Tibial artery (tissue), 4 donors: Measurements from ENCODE around the gene DST.
A peak's percentile ranks its signal among the peaks of the same experiment; 100 is the strongest.

Experiments
- DNase-seq, 2 donors: peaks; one replicate each; pipeline ENCODE4 v3.0.0-alpha.2; 2019
- H3K27ac ChIP-seq, 2 donors: fragments of 200-600 bp; sonication (generic) in 1 of 2; 1 replicate in 1 of 2; 2 replicates in 1 of 2; pipeline ENCODE4 v1.5.1; 2018 to 2019; ENCODE audit warnings: mild to moderate bottlenecking in 1 of 2
- H3K27me3 ChIP-seq, 2 donors: fragments of 200-600 bp; sonication (generic) in 1 of 2; one replicate each; pipeline versions ENCODE4 v1.5.1 to v1.6.0; 2016 to 2019
- H3K36me3 ChIP-seq, 3 donors: fragments of 200-600 bp; sonication (generic) in 2 of 3; one replicate each; pipeline ENCODE4 v1.5.1; 2016 to 2019; ENCODE audit warnings: mild to moderate bottlenecking in 2 of 3
- H3K4me1 ChIP-seq, 4 donors: fragments of 200-600 bp; sonication (generic) in 2 of 4; 1 replicate in 3 of 4; 2 replicates in 1 of 4; pipeline ENCODE4 v1.5.1; 2016 to 2019
- H3K4me3 ChIP-seq, 2 donors: fragments of 200-600 bp; sonication (generic) in 1 of 2; 1 replicate in 1 of 2; 2 replicates in 1 of 2; pipeline ENCODE4 v1.5.1; 2018 to 2019; ENCODE audit warnings: mild to moderate bottlenecking in 2 of 2
- H3K9me3 ChIP-seq, 3 donors: fragments of 200-600 bp; sonication (generic) in 1 of 3; one replicate each; pipeline ENCODE4 v1.5.1; 2016 to 2019
- intact Hi-C: fragments of 100-400 bp; cut with DNase I; formaldehyde crosslinking; loops from one replicate; pipeline ENCODE4 v1.15.0; 2023; ENCODE audit warnings: low total_unique reads
- TF ChIP-seq, protein P1 (sequence below), 2 experiments: fragments of 200-600 bp in 1 of 2; fragments of 450-650 bp in 1 of 2; IDR thresholded peaks; one replicate each; pipeline ENCODE4 v1.5.1; 2017 to 2019; ENCODE audit warnings: antibody characterized with exemption in 2 of 2, mild to moderate bottlenecking in 1 of 2, moderate library complexity in 1 of 2

DST gene

DNA sequence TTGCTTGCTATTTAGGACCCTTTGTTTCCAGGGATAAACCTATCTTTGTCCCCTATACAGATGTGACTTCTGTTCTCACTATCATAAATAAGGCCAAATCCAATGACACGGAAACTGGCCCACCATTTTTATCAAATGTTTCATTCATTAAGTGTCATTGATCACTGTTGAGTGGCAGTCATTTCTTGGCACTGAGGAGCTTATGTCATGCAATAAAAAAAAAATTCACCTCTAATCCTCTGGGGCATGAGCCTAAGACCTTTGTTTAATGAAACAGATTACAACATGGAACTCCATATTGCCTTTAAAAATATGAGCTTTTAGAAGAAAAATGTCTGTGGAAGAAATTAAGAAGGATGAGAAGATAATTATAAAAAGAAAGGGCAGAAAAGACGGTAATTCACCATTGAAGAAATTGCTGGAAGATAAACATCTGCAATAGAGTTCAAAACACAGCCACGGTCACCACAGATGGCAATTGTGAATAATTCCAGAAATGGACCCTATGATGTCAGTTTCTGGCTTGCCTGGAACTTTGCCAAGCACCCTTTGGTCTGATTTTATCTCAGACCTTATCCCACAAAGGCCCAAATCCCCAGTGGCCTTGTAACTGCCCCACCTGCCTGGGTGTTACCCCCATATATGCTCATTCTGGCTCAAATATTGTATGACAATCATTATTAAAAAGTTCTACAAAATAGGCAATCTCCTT lies 91.1 kb downstream of the DST start:
- DNase-seq: no peak
- peaks cover 0 to 82% (median 23%) of the 10 kb centered on the region in 4 donors for H3K4me1 ChIP-seq

DNA sequence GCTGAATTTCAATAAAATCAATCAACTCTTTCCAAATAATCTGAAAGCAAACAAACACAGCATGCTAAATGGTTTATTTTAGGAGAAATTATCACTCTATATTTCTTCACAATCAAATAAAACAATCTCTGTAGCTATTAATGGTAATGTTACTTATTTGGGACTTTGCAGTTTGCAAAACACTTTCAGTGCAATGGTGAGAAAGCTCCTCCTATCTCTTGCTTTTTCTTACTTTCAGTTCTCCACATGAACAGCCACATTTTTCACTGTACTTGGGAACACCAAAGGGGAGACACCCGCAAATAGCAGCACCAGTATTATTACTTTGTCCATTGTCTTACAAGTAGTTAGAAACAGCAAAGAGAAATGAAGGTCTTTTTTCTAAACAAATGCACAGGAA lies 92.4 kb downstream of the DST start:
- DNase-seq: no peak
- Histone ChIP-seq H3K36me3 (peaks cover 0 to 6% (median 6%) of the 10 kb centered on the region in 3 donors), H3K27me3 (no peaks in the 10 kb centered on the region), H3K9me3 (no peaks in the 10 kb centered on the region), H3K4me3 (peak overlapping the region; percentile 16 to 35), H3K4me1 (peaks cover 0 to 78% (median 22%) of the 10 kb centered on the region in 4 donors), H3K27ac (peak overlapping the region; percentile 64 to 70)
- intact Hi-C loops: no loop called here
- TF ChIP-seq, protein P1, sequence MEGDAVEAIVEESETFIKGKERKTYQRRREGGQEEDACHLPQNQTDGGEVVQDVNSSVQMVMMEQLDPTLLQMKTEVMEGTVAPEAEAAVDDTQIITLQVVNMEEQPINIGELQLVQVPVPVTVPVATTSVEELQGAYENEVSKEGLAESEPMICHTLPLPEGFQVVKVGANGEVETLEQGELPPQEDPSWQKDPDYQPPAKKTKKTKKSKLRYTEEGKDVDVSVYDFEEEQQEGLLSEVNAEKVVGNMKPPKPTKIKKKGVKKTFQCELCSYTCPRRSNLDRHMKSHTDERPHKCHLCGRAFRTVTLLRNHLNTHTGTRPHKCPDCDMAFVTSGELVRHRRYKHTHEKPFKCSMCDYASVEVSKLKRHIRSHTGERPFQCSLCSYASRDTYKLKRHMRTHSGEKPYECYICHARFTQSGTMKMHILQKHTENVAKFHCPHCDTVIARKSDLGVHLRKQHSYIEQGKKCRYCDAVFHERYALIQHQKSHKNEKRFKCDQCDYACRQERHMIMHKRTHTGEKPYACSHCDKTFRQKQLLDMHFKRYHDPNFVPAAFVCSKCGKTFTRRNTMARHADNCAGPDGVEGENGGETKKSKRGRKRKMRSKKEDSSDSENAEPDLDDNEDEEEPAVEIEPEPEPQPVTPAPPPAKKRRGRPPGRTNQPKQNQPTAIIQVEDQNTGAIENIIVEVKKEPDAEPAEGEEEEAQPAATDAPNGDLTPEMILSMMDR (IDR thresholded peaks at IDR 0.05): no peak

More for the DNA sequence above, 91.1 kb downstream of the DST start:
- H3K27me3 ChIP-seq: no peaks in the 10 kb centered on the region
- TF ChIP-seq, protein P1 (IDR thresholded peaks at IDR 0.05): no peak
- intact Hi-C loops: no loop called here
- H3K36me3 ChIP-seq: peaks cover 0 to 15% (median 6%) of the 10 kb centered on the region in 3 donors
- no peaks in the 10 kb centered on the region for H3K9me3 ChIP-seq
- H3K27ac ChIP-seq: peak overlapping the region; percentile 64 to 70
- no peak overlapping the region for H3K4me3 ChIP-seq

DNA sequence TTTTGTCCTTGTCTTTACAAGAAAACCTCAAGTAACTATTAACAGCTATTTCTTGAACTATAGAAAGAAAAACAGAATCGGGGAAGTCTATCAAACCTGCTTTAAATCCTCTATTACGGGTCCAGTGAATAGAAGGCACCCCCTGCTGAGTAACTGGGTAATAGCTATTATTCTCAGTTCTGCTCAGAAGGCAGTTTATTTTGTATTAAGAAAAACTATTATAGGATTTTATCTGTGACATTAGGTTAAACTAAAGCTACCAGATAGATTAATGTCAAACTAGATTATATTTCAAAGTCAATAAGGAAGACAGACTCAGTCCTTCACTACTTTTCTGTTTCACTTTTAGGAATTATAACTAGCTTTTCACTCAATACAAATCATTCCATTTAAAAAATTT lies 93.7 kb downstream of the DST start:
- H3K27ac ChIP-seq: peak overlapping the region; percentile 64 to 70
- H3K4me1 ChIP-seq: peaks cover 0 to 88% (median 22%) of the 10 kb centered on the region in 4 donors
- peak overlapping the region in 1 of 2 donors; percentile 27 for H3K4me3 ChIP-seq

DNA sequence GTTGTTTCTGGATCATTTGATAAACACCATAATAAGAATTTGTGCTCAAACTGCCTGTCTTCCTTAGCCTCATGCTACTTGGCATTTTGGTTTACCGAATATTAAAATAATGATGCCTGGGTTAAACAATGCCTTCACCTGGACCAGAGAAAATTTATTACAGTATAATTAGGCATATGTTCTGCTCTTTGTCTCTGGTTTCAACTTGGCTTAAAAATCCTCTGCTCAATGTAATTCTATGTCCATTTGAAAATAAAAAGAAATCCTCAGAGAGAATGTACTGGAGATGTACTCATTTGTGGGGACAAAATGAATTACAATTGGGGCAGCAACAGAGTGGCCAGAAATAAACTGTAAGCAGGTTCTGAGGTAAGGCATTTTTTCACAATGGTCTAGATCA lies 95.0 kb downstream of the DST start:
- no peaks in the 10 kb centered on the region for H3K27me3 ChIP-seq
- peaks cover 0 to 1% (median 0%) of the 10 kb centered on the region in 3 donors for H3K36me3 ChIP-seq
- intact Hi-C loops: loop anchor here (10.0 kb wide), 2 partner anchors 63 to 183 kb away; no protein-coding TSS in a partner anchor
- no peaks in the 10 kb centered on the region for H3K9me3 ChIP-seq
- peak overlapping the region; percentile 64 to 70 for H3K27ac ChIP-seq
- no peak overlapping the region for H3K4me3 ChIP-seq
- peaks cover 0 to 88% (median 19%) of the 10 kb centered on the region in 4 donors for H3K4me1 ChIP-seq
- no peak for DNase-seq
- TF ChIP-seq, protein P1 (IDR thresholded peaks at IDR 0.05): no peak

More for the DNA sequence above, 93.7 kb downstream of the DST start:
- no peaks in the 10 kb centered on the region for H3K27me3 ChIP-seq
- H3K9me3 ChIP-seq: no peaks in the 10 kb centered on the region
- TF ChIP-seq, protein P1 (IDR thresholded peaks at IDR 0.05): peak; percentile 48 to 54
- DNase-seq: no peak
- peaks cover 0 to 5% (median 0%) of the 10 kb centered on the region in 3 donors for H3K36me3 ChIP-seq
- intact Hi-C loops: loop anchor here (10.0 kb wide), 2 partner anchors 64 to 184 kb away; no protein-coding TSS in a partner anchor

DNA sequence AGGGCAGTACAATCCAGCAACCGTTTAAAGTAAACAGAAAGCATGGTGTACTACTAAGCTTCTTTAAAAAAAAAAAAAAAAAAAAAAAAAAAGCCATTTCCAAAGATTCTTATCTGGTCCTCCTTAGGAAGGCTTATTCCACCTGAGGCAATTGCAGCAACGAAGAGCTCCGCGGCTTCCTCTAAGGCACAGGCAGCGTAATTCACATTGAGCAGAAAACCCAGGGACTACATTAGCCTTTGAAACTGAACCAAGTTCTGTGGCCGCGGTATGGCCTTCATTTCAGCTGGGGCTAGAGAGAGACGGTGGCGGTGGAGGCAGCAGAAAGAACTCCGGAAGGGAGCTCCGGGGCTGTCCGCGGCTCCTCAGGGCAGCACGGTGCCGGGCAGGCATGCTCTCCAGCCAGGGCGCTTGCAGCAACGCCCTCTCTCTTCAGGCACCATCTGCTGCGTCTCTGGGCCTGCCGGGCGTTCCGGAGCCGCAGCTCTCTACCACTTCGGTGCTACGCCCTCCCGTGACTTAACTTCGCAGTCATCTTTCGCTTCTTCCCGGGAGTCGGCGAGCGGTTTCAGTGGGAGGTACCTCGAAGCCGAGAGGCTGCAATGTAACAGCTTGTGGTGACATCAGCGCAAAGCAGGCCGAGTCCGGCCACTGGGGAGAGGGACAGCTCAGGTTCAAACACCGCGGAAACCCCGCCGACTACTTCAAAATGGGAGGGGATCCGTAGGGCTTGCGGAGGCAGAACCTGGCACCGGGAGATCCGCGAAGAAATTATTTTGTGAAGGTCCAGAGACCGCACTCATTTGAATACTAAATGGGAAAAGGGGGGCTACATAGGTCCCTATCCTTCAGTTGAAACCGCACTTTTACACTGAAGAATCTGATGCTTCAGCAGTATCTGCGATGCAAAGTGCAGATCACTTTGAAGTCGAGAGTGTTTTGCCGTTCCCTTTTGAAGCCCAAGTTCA lies 100.0 kb downstream of the DST start:
- no peaks in the 10 kb centered on the region for H3K27me3 ChIP-seq
- DNase-seq: peak; percentile 97 to 98
- H3K36me3 ChIP-seq: no peaks in the 10 kb centered on the region
- peaks cover 0 to 47% (median 7%) of the 10 kb centered on the region in 4 donors for H3K4me1 ChIP-seq
- H3K9me3 ChIP-seq: no peaks in the 10 kb centered on the region
- TF ChIP-seq, protein P1 (IDR thresholded peaks at IDR 0.05): peak in 1 of 2 experiments; percentile 40
- intact Hi-C loops: loop anchor here (5.0 to 10.0 kb wide), 3 partner anchors 58 to 178 kb away; no protein-coding TSS in a partner anchor
- H3K27ac ChIP-seq: peak overlapping the region; percentile 92 to 93
- peak overlapping the region; percentile 71 to 78 for H3K4me3 ChIP-seq
